Heart left ventricle (tissue), 13 donors: ENCODE data around the gene ADCY10.

Source experiments
- CTCF ChIP-seq, 12 donors: fragments of 200-600 bp; sonication (generic) in 4 of 12; IDR thresholded peaks; one replicate each; pipeline versions ENCODE4 v1.5.0 to v1.8.0; 2018 to 2022; ENCODE audit warnings: antibody characterized with exemption in 12 of 12, mild to moderate bottlenecking in 5 of 12
- POLR2A ChIP-seq, 2 donors: fragments of 450-650 bp; IDR thresholded peaks; one replicate each; pipeline ENCODE4 v1.6.1; 2017; ENCODE audit warnings: antibody characterized with exemption in 2 of 2, mild to moderate bottlenecking in 2 of 2, moderate library complexity in 2 of 2
- donor health status: ischemic (EF 13 %, LVEDD 7.1; RV severe dilation, severe dysfunction).
- donor health status: DM: no; HTN: yes; CAD: no.
- donor health status: DM: no; HTN: no; CAD: no.
- donor health status: ischemic (EF 25% LVEDD 6.9; RV normal size, moderate dysfunction).
- donor health status: ischemic (EF 25% LVEDD 5.7; RV mildly dilated, moderate dysfunction).
- donor health status: ischemic (EF 35%, LVEDD 5.7; RV mildly dilated, moderate dysfunction).
- donor health status: nonischemic (EF 11% LVEDD 7.7; RV severe dilation, severe dysfunction).
- donor health status: DM: yes; HTN: yes; CAD: no.
- donor health status: PGD.
- donor health status: ischemic (EF 29% LVEDD 5.4; RV normal size, mild dysfunction).
- donor health status: nonischemic (EF 23%, LVEDD 6.1; RV moderate dilation, normal function).

GRCh38 chr1:167808104-167808503 is 105.8 kb downstream of the ADCY10 start:
- TF ChIP-seq CTCF (IDR thresholded peaks at IDR 0.05) = no peak
- TF ChIP-seq POLR2A (IDR thresholded peaks at IDR 0.05) = no peak
